Measurements from ENCODE around the gene APOOL.

APOOL gene

GRCh38 chrX:85089321-85089840 lies 85.7 kb downstream of the APOOL start:
- DNase-seq, result no peak

- no peak for DNase-seq
Observed at GRCh38 chrX:85107407-85107806, 103.7 kb downstream of the APOOL start.

GRCh38 chrX:85108165-85108564 lies 104.5 kb downstream of the APOOL start:
- DNase-seq, result no peak

- no peak for DNase-seq
Observed at GRCh38 chrX:85109235-85109634, 105.6 kb downstream of the APOOL start.

GRCh38 chrX:85111347-85111746 lies 107.7 kb downstream of the APOOL start:
- no peak for DNase-seq

GRCh38 chrX:85112293-85112692 lies 108.6 kb downstream of the APOOL start:
- no peak for DNase-seq

- DNase-seq, result no peak
Observed at GRCh38 chrX:85113746-85114145, 110.1 kb downstream of the APOOL start.

GRCh38 chrX:85114171-85114570 lies 110.5 kb downstream of the APOOL start:
- DNase-seq, result no peak

- no peak for DNase-seq
Observed at GRCh38 chrX:85114776-85115175, 111.1 kb downstream of the APOOL start.

- no peak for DNase-seq
Observed at GRCh38 chrX:85115252-85115651, 111.6 kb downstream of the APOOL start.

GRCh38 chrX:85136409-85136808 lies 132.7 kb downstream of the APOOL start:
- DNase-seq, result no peak

GRCh38 chrX:85139422-85139821 lies 135.7 kb downstream of the APOOL start:
- no peak for DNase-seq

GRCh38 chrX:85140964-85141363 lies 137.3 kb downstream of the APOOL start:
- DNase-seq, result no peak
